ENCODE results near the gene MORC3. TPM values are rescaled to one million over a fixed set of nuclear protein-coding genes. Genes with fewer than 3 reads are reported as not detected.
"Not testable (repeated sequence)": the region's sequence is repeated elsewhere in the genome, so short reads cannot be mapped to it uniquely, and the experiment has no call there.

The MORC3 gene
- total RNA-seq, 1 donor = 40.2 TPM

DNA sequence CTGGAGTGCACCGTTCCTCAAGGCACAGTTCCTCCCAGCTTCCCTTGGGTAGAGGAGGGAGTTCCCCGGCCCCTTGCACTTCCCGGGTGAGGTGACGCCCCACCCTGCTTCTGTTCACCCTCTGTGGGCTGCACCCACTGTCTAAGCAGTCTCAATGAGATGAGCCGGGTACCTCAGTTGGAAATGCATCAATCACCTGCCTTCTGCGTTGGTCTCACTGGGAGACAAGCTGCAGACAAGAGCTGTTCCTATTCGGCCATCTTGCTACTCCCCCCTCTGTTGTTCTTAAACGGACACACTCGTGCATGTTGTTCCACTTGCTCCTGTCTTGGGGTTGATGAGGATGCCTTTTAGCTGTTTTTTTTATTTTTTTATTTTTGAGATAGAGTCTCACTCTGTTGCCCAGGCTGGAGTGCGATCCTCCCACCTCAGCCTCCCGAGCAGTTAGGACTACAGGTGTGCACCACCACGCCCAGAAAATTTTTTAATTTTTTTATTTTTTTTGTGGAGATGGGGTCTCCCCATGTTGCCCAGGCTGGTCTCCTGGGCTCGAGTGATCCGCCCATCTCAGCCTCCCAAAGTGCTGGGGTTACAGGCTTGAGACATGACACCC is 3.0 kb upstream of the MORC3 start:
- Histone ChIP-seq H3K4me3 (ENCODE audit: insufficient read depth, low read length) (no peak overlapping the region), H3K79me2 (ENCODE audit: insufficient read depth, low read length) (peaks cover 14% of the 10 kb centered on the region), H3K4me1 (ENCODE audit: insufficient read depth, low read length) (peaks cover 10% of the 10 kb centered on the region), H3K4me2 (ENCODE audit: insufficient read depth, low read length) (no peak overlapping the region), H4K20me1 (ENCODE audit: insufficient read depth, low read length) (peaks cover 14% of the 10 kb centered on the region), H3K9me3 (ENCODE audit: low read depth, low read length) (no peaks in the 10 kb centered on the region), H3K27ac (ENCODE audit: low read depth, low read length) (no peak overlapping the region), H2AFZ (ENCODE audit: low read length) (no peak overlapping the region), H3K27me3 (ENCODE audit: insufficient read depth, low read length) (no peaks in the 10 kb centered on the region), H3K36me3 (ENCODE audit: insufficient read depth, low read length) (no peaks in the 10 kb centered on the region)
- DNase-seq (ENCODE audit: insufficient read length, low spot score, missing footprints) = no peak
- TF ChIP-seq, protein P1, sequence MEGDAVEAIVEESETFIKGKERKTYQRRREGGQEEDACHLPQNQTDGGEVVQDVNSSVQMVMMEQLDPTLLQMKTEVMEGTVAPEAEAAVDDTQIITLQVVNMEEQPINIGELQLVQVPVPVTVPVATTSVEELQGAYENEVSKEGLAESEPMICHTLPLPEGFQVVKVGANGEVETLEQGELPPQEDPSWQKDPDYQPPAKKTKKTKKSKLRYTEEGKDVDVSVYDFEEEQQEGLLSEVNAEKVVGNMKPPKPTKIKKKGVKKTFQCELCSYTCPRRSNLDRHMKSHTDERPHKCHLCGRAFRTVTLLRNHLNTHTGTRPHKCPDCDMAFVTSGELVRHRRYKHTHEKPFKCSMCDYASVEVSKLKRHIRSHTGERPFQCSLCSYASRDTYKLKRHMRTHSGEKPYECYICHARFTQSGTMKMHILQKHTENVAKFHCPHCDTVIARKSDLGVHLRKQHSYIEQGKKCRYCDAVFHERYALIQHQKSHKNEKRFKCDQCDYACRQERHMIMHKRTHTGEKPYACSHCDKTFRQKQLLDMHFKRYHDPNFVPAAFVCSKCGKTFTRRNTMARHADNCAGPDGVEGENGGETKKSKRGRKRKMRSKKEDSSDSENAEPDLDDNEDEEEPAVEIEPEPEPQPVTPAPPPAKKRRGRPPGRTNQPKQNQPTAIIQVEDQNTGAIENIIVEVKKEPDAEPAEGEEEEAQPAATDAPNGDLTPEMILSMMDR (IDR thresholded peaks at IDR 0.05; ENCODE audit: extremely low read depth, low read depth, low read length) = no peak

DNA sequence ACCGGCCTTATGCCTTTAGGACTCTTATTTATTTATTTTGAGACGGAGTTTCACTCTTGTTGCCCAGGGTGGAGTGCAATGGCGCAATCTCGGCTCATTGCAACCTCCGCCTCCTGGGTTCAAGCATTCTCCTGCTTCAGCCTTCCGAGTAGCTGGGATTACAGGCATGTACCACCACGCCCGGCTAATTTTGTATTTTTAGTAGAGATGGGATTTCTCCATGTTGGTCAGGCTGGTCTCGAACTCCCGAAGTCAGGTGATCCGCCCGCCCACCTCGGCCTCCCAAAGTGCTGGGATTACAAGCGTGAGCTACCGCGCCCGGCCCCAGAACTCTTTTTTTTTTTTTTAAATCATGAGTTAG is 611 bp upstream of the MORC3 start:
- H3K4me2 ChIP-seq (ENCODE audit: insufficient read depth, low read length) = peak overlapping the region; percentile 86
- H3K9me3 ChIP-seq (ENCODE audit: low read depth, low read length); H3K27me3 ChIP-seq (ENCODE audit: insufficient read depth, low read length); DNase-seq (ENCODE audit: insufficient read length, low spot score, missing footprints); H3K36me3 ChIP-seq (ENCODE audit: insufficient read depth, low read length): not testable (repeated sequence)
- H3K27ac ChIP-seq (ENCODE audit: low read depth, low read length) = peak overlapping the region; percentile 63
- H4K20me1 ChIP-seq (ENCODE audit: insufficient read depth, low read length) = peaks cover 15% of the 10 kb centered on the region
- peaks cover 12% of the 10 kb centered on the region for H3K4me1 ChIP-seq (ENCODE audit: insufficient read depth, low read length)
- peak overlapping the region; percentile 78 for H3K4me3 ChIP-seq (ENCODE audit: insufficient read depth, low read length)
- peak overlapping the region; percentile 90 for H2AFZ ChIP-seq (ENCODE audit: low read length)
- H3K79me2 ChIP-seq (ENCODE audit: insufficient read depth, low read length) = peaks cover 38% of the 10 kb centered on the region

DNA sequence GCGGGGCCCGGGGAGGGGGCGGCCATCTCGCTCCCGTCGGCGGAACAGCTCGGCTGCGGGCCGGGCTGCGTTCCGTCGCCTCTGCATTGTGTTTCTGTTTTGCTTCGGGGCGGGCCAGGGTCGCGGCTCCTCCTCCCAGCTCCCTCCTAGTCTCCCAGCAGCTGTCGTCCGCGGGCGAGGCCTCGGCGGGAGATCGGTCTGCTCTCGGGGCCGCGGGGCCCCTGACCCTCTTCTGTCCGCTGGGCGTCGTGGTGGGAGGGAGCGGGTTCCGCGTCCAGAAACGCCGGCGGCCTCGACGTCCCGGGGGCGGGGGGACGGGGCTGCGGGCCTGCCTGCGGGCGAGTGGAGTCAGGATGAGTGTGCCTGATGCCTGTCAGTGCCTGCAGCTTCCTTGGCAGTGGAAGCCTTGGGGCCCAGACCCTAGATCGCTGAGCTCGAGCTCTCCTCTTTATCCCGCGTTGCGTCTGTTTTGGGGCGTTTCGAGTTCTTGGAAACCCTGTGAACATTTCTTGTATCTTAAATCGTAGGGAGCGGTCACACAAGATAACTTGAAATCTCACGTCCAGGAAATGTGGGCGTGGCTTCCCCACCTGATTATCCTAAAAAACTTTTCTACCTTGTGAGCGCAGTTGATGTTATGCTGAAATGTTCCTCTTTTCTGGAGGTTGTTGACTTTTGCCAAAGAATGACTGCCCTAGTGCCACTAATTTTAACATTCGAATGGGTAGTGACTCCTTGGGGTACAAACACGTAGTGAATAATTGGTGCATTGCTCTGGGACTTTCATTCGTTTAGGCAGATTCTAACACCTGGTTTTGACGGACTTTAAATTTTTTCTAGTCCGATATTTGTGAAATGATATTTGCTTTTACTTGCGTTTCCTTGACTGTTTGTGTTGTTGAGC is 676 bp downstream of the MORC3 start:
- Histone ChIP-seq H3K27ac (ENCODE audit: low read depth, low read length) (peak overlapping the region; percentile 70), H3K4me2 (ENCODE audit: insufficient read depth, low read length) (peak overlapping the region; percentile 79), H3K36me3 (ENCODE audit: insufficient read depth, low read length) (peaks cover 11% of the 10 kb centered on the region), H3K4me1 (ENCODE audit: insufficient read depth, low read length) (peaks cover 12% of the 10 kb centered on the region), H2AFZ (ENCODE audit: low read length) (peak overlapping the region; percentile 52), H3K9me3 (ENCODE audit: low read depth, low read length) (no peaks in the 10 kb centered on the region), H3K4me3 (ENCODE audit: insufficient read depth, low read length) (peak overlapping the region; percentile 78), H3K79me2 (ENCODE audit: insufficient read depth, low read length) (peaks cover 51% of the 10 kb centered on the region), H3K27me3 (ENCODE audit: insufficient read depth, low read length) (no peaks in the 10 kb centered on the region), H4K20me1 (ENCODE audit: insufficient read depth, low read length) (peaks cover 24% of the 10 kb centered on the region)
- DNase-seq (ENCODE audit: insufficient read length, low spot score, missing footprints) = peak; percentile 93
- TF ChIP-seq, protein P1 (IDR thresholded peaks at IDR 0.05; ENCODE audit: extremely low read depth, low read depth, low read length) = no peak

- Histone ChIP-seq H3K4me3 (ENCODE audit: insufficient read depth, low read length) (peak overlapping the region; percentile 78), H4K20me1 (ENCODE audit: insufficient read depth, low read length) (peaks cover 29% of the 10 kb centered on the region), H3K4me1 (ENCODE audit: insufficient read depth, low read length) (peaks cover 12% of the 10 kb centered on the region), H3K9me3 (ENCODE audit: low read depth, low read length) (no peaks in the 10 kb centered on the region), H2AFZ (ENCODE audit: low read length) (peak overlapping the region; percentile 63), H3K36me3 (ENCODE audit: insufficient read depth, low read length) (peaks cover 11% of the 10 kb centered on the region), H3K27ac (ENCODE audit: low read depth, low read length) (peak overlapping the region; percentile 70), H3K27me3 (ENCODE audit: insufficient read depth, low read length) (no peaks in the 10 kb centered on the region), H3K4me2 (ENCODE audit: insufficient read depth, low read length) (peak overlapping the region; percentile 79), H3K79me2 (ENCODE audit: insufficient read depth, low read length) (peaks cover 60% of the 10 kb centered on the region)
- TF ChIP-seq, protein P1 (IDR thresholded peaks at IDR 0.05; ENCODE audit: extremely low read depth, low read depth, low read length) = no peak
- peak; percentile 61 for DNase-seq (ENCODE audit: insufficient read length, low spot score, missing footprints)
These were observed 1.5 kb downstream of the MORC3 start for GRCh38 chr21:36321325-36322082.
